ENCODE data around the gene MYL11.
A peak's percentile ranks its signal among the peaks of the same experiment; 100 is the strongest.

Gene MYL11

GRCh38 chr16:30398661-30399434 lies 24.2 kb downstream of the MYL11 start:
- no peak for TF ChIP-seq TARDBP (IDR thresholded peaks at IDR 0.05)
- no peak for TF ChIP-seq ELF4 (IDR thresholded peaks at IDR 0.05)
- no peak for TF ChIP-seq CTBP1 (IDR thresholded peaks at IDR 0.05; ENCODE audit: borderline replicate concordance)
- ChIA-PET CTCF (interaction anchor here (0.6 to 1.7 kb wide), 5 partner anchors 10 to 307 kb away, joined by 3 to 6 read pairs (median 6); partner anchors contain the start of gene TBX6), POLR2A (interaction anchor here (0.8 to 5.0 kb wide), 10 partner anchors 9 to 333 kb away, joined by 3 to 75 read pairs (median 4); partner anchors contain the start of genes ALDOA, CD2BP2, DCTPP1 and SEPTIN1)
- no peak for DNase-seq (ENCODE audit: extremely low spot score)

- no peak for DNase-seq (ENCODE audit: extremely low spot score)
- ChIA-PET CTCF (interaction anchor here (0.6 to 1.5 kb wide), 5 partner anchors 10 to 307 kb away, joined by 3 to 6 read pairs (median 4); partner anchors contain the start of gene TBX6), POLR2A (interaction anchor here (0.7 to 3.7 kb wide), 8 partner anchors 9 to 334 kb away, joined by 3 to 19 read pairs (median 4); partner anchors contain the start of genes ALDOA, CD2BP2, DCTPP1 and ZNF689)
- no peak for TF ChIP-seq ZNF384 (IDR thresholded peaks at IDR 0.05)
- TF ChIP-seq LEF1 (IDR thresholded peaks at IDR 0.05; ENCODE audit: borderline replicate concordance) = no peak
- no peak for TF ChIP-seq FOXA1 (IDR thresholded peaks at IDR 0.05)
- no peak for TF ChIP-seq BHLHE40 (IDR thresholded peaks at IDR 0.05; ENCODE audit: borderline replicate concordance)
- TF ChIP-seq FOXM1 (IDR thresholded peaks at IDR 0.05; ENCODE audit: borderline replicate concordance) = no peak
- TF ChIP-seq ARNT (IDR thresholded peaks at IDR 0.05) = no peak
- no peak for TF ChIP-seq SP1 (IDR thresholded peaks at IDR 0.05)
- no peak for TF ChIP-seq TARDBP (IDR thresholded peaks at IDR 0.05)
- TF ChIP-seq FOXK2 (IDR thresholded peaks at IDR 0.05) = no peak
Measured at GRCh38 chr16:30399435-30400186, 25.0 kb downstream of the MYL11 start.

GRCh38 chr16:30401768-30402425 lies 27.3 kb downstream of the MYL11 start:
- ChIA-PET CTCF (interaction anchor here (1.4 kb wide), 1 partner anchor 10 kb away, joined by 5 read pairs; no protein-coding TSS in a partner anchor), POLR2A (interaction anchor here (1.1 to 3.7 kb wide), 4 partner anchors 10 to 31 kb away, joined by 3 to 16 read pairs (median 6); partner anchors contain the start of gene DCTPP1)
- no peak for DNase-seq (ENCODE audit: extremely low spot score)
- TF ChIP-seq FOXM1 (IDR thresholded peaks at IDR 0.05; ENCODE audit: borderline replicate concordance) = no peak
- TF ChIP-seq SP1 (IDR thresholded peaks at IDR 0.05) = no peak
- no peak for TF ChIP-seq L3MBTL2 (conservative IDR thresholded peaks at IDR 0.05)
- TF ChIP-seq FOXK2 (IDR thresholded peaks at IDR 0.05) = no peak
- no peak for TF ChIP-seq LEF1 (IDR thresholded peaks at IDR 0.05; ENCODE audit: borderline replicate concordance)
- no peak for TF ChIP-seq ARNT (IDR thresholded peaks at IDR 0.05)
- no peak for TF ChIP-seq PKNOX1 (IDR thresholded peaks at IDR 0.05)
- no peak for TF ChIP-seq ZNF384 (IDR thresholded peaks at IDR 0.05)
- TF ChIP-seq FOXA1 (IDR thresholded peaks at IDR 0.05) = no peak
- no peak for TF ChIP-seq SUZ12 (IDR thresholded peaks at IDR 0.05)
- no peak for TF ChIP-seq ELF4 (IDR thresholded peaks at IDR 0.05)
- no peak for TF ChIP-seq TARDBP (IDR thresholded peaks at IDR 0.05)
- no peak for TF ChIP-seq HDGF (IDR thresholded peaks at IDR 0.05; ENCODE audit: borderline replicate concordance)
- no peak for TF ChIP-seq CTBP1 (IDR thresholded peaks at IDR 0.05; ENCODE audit: borderline replicate concordance)
- no peak for TF ChIP-seq BHLHE40 (IDR thresholded peaks at IDR 0.05; ENCODE audit: borderline replicate concordance)
- no peak for TF ChIP-seq NFRKB (IDR thresholded peaks at IDR 0.05)

- ChIA-PET CTCF (interaction anchor here (0.6 to 2.2 kb wide), 5 partner anchors 11 to 313 kb away, joined by 3 to 15 read pairs (median 7); partner anchors contain the start of genes DCTPP1, TBC1D10B and ZNF48), POLR2A (interaction anchor here (0.9 to 7.4 kb wide), 18 partner anchors 9 to 341 kb away, joined by 3 to 97 read pairs (median 6); partner anchors contain the start of genes ALDOA, DCTPP1, SEPTIN1 and TBC1D10B)
- DNase-seq (ENCODE audit: extremely low spot score) = no peak
- TF ChIP-seq NFRKB (IDR thresholded peaks at IDR 0.05) = no peak
- TF ChIP-seq PKNOX1 (IDR thresholded peaks at IDR 0.05) = no peak
- no peak for TF ChIP-seq CTBP1 (IDR thresholded peaks at IDR 0.05; ENCODE audit: borderline replicate concordance)
- no peak for TF ChIP-seq BHLHE40 (IDR thresholded peaks at IDR 0.05; ENCODE audit: borderline replicate concordance)
- no peak for TF ChIP-seq HDGF (IDR thresholded peaks at IDR 0.05; ENCODE audit: borderline replicate concordance)
- no peak for TF ChIP-seq ZNF384 (IDR thresholded peaks at IDR 0.05)
- TF ChIP-seq ARNT (IDR thresholded peaks at IDR 0.05) = no peak
- TF ChIP-seq L3MBTL2 (conservative IDR thresholded peaks at IDR 0.05) = no peak
- TF ChIP-seq LEF1 (IDR thresholded peaks at IDR 0.05; ENCODE audit: borderline replicate concordance) = no peak
- no peak for TF ChIP-seq FOXA1 (IDR thresholded peaks at IDR 0.05)
- no peak for TF ChIP-seq FOXM1 (IDR thresholded peaks at IDR 0.05; ENCODE audit: borderline replicate concordance)
- no peak for TF ChIP-seq FOXK2 (IDR thresholded peaks at IDR 0.05)
- no peak for TF ChIP-seq SP1 (IDR thresholded peaks at IDR 0.05)
- TF ChIP-seq TARDBP (IDR thresholded peaks at IDR 0.05) = no peak
- TF ChIP-seq SUZ12 (IDR thresholded peaks at IDR 0.05) = no peak
- no peak for TF ChIP-seq ELF4 (IDR thresholded peaks at IDR 0.05)
Measured at GRCh38 chr16:30406795-30407101, 32.1 kb downstream of the MYL11 start.

GRCh38 chr16:30407102-30407803 lies 32.7 kb downstream of the MYL11 start, which contains the start of gene ZNF771:
ZNF771 (plus strand) TSS chr16:30407606; CDS start chr16:30408054, 448 bp downstream.
- ChIA-PET CTCF (interaction anchor here (0.6 to 2.2 kb wide), 8 partner anchors 12 to 315 kb away, joined by 3 to 15 read pairs (median 4); partner anchors contain the start of genes DCTPP1, TBC1D10B and ZNF48), POLR2A (interaction anchor here (0.6 to 7.4 kb wide), 31 partner anchors 9 to 352 kb away, joined by 3 to 97 read pairs (median 4); partner anchors contain the start of genes ALDOA, CD2BP2, DCTPP1 and FBRS)
- peak; percentile 71 for TF ChIP-seq CTBP1 (IDR thresholded peaks at IDR 0.05; ENCODE audit: borderline replicate concordance)
- TF ChIP-seq TARDBP (IDR thresholded peaks at IDR 0.05) = no peak
- no peak for TF ChIP-seq FOXA1 (IDR thresholded peaks at IDR 0.05)
- peak; percentile 94 for TF ChIP-seq L3MBTL2 (conservative IDR thresholded peaks at IDR 0.05)
- TF ChIP-seq BHLHE40 (IDR thresholded peaks at IDR 0.05; ENCODE audit: borderline replicate concordance) = no peak
- TF ChIP-seq PKNOX1 (IDR thresholded peaks at IDR 0.05) = no peak
- TF ChIP-seq HDGF (IDR thresholded peaks at IDR 0.05; ENCODE audit: borderline replicate concordance) = 0 out of 2 replicates have a peak, but pooled peaks have one; percentile 52
- no peak for TF ChIP-seq FOXM1 (IDR thresholded peaks at IDR 0.05; ENCODE audit: borderline replicate concordance)
- peak; percentile 94 for DNase-seq (ENCODE audit: extremely low spot score)

Measured in HEK293T (cell line).